HepG2 (cell line): Measurements from ENCODE around the gene GGACT. TPM values are rescaled to one million over a fixed set of nuclear protein-coding genes. Genes with fewer than 3 reads are reported as not detected.
A peak's percentile ranks its signal among the peaks of the same experiment; 100 is the strongest.

Experiments used
- ATAC-seq: fragments of 200-7000 bp; cut with Tn5 transposase; 3 replicates; pipeline ENCODE4 v1.9.1; 2020; ENCODE audit warnings: mild to moderate bottlenecking, moderate library complexity
- BruUV-seq: library from RNA; stranded (reverse); fragments of 400-500 nt; replicated peaks from 2 replicates; lab custom pipeline; 2021; lab: Mats Ljungman, UMichigan
- CTCF ChIA-PET: fragments of 300-600 bp; formaldehyde crosslinking; extraction: SDS; loops from one replicate; lab custom pipeline; 2021; ENCODE audit warnings: low total read pairs, inconsistent platforms, low intra/inter-chr PET ratio; lab: Yijun Ruan, JAX
- POLR2A ChIA-PET: fragments of 350-600 bp; sonication (Branson Sonifier 250); formaldehyde crosslinking; loops from one replicate; lab custom pipeline; 2020; ENCODE audit warnings: antibody characterized with exemption, inconsistent platforms; lab: Yijun Ruan, JAX
- DNase-seq: peaks from one replicate; pipeline ENCODE4 v3.0.0-alpha.2; 2015; ENCODE audit warnings: low spot score
- FAIRE-seq: peaks from 3 replicates; lab custom pipeline; 2011; peaks lifted over from hg19 to GRCh38; lab: Jason Lieb, UNC
- H2AFZ ChIP-seq: one replicate; pipeline ENCODE4 v1.6.1; 2011; ENCODE audit warnings: low read length, inconsistent platforms
- H3K27ac ChIP-seq: fragments of 300-600 bp; 3 replicates; pipeline ENCODE4 v1.8.0; 2011; ENCODE audit warnings: mixed run types, mild to moderate bottlenecking, mixed read lengths, low read length, inconsistent platforms; ENCODE audit not compliant: insufficient read depth; ENCODE audit errors: extremely low read length
- H3K27me3 ChIP-seq, 2 experiments: fragments of 200-600 bp in 1 of 2; 2 replicates in 1 of 2; 3 replicates in 1 of 2; pipeline versions ENCODE4 v1.6.0 to v1.8.0; 2011; ENCODE audit warnings: low read length in 2 of 2, mild to moderate bottlenecking in 2 of 2, moderate library complexity in 2 of 2, inconsistent platforms in 1 of 2; ENCODE audit not compliant: insufficient read depth in 2 of 2, control insufficient read depth in 1 of 2
- H3K36me3 ChIP-seq, 2 experiments: fragments of 200-600 bp in 1 of 2; replicated peaks in 1 of 2; 2 replicates in 1 of 2; 3 replicates in 1 of 2; pipeline versions ENCODE4 v1.5.1 to v1.8.0; 2011; ENCODE audit warnings: low read length in 2 of 2, inconsistent platforms in 1 of 2; ENCODE audit not compliant: insufficient read depth in 2 of 2, control insufficient read depth in 1 of 2
- H3K4me1 ChIP-seq: 2 replicates; pipeline ENCODE4 v1.5.1; 2012; ENCODE audit warnings: low read length, inconsistent platforms; ENCODE audit not compliant: insufficient read depth
- H3K4me2 ChIP-seq: 2 replicates; pipeline ENCODE4 v1.6.0; 2011; ENCODE audit warnings: low read depth, low read length, inconsistent platforms
- H3K4me3 ChIP-seq, 3 experiments: fragments of 200-600 bp in 1 of 3; sonication (generic), shearing (Covaris generic) in 1 of 3; replicated peaks in 1 of 3; 2 replicates each; pipeline ENCODE4 v1.5.1; 2011 to 2016; ENCODE audit warnings: low read length in 3 of 3, inconsistent platforms in 2 of 3, low read depth in 2 of 3, mild to moderate bottlenecking in 2 of 3, control low read depth in 1 of 3, mixed read lengths in 1 of 3; ENCODE audit not compliant: insufficient read depth in 1 of 3
- H3K79me2 ChIP-seq: one replicate; pipeline ENCODE4 v1.6.1; 2011; ENCODE audit warnings: low read length, inconsistent platforms; ENCODE audit not compliant: insufficient read depth
- H3K9ac ChIP-seq: 2 replicates; pipeline ENCODE4 v1.6.0; 2011; ENCODE audit warnings: mild to moderate bottlenecking, low read depth, low read length, inconsistent platforms; ENCODE audit not compliant: insufficient read depth
- H3K9me3 ChIP-seq: 2 replicates; pipeline ENCODE4 v1.5.1; 2012; ENCODE audit warnings: mild to moderate bottlenecking, low read length
- H4K20me1 ChIP-seq: 2 replicates; pipeline ENCODE4 v1.6.0; 2011; ENCODE audit warnings: inconsistent platforms, mild to moderate bottlenecking, low read length, moderate library complexity; ENCODE audit not compliant: insufficient read depth
- ARID3A ChIP-seq: IDR thresholded peaks from 2 replicates; pipeline ENCODE4 v1.6.1; 2012; ENCODE audit warnings: low read depth, low read length, improper control_type of control experiment
- CEBPZ ChIP-seq: IDR thresholded peaks from 2 replicates; pipeline ENCODE4 v1.6.1; 2012; ENCODE audit warnings: low read length, improper control_type of control experiment
- ETV5 ChIP-seq: IDR thresholded peaks from 2 replicates; pipeline ENCODE4 v1.6.1; 2018; ENCODE audit warnings: missing biosample characterization, missing genetic modification reagents, inconsistent platforms, borderline replicate concordance
- IRX3 ChIP-seq: sonication (generic); formaldehyde crosslinking; IDR thresholded peaks from 2 replicates; pipeline ENCODE4 v1.8.1; 2023; ENCODE audit warnings: mild to moderate bottlenecking, low read depth, missing genetic modification reagents, borderline replicate concordance
- MTA3 ChIP-seq: sonication (generic); formaldehyde crosslinking; IDR thresholded peaks from 2 replicates; pipeline ENCODE4 v1.4.0; 2020; ENCODE audit warnings: missing genetic modification reagents
- MTF2 ChIP-seq: sonication (generic); formaldehyde crosslinking; IDR thresholded peaks from 2 replicates; pipeline ENCODE4 v1.5.0; 2020; ENCODE audit warnings: missing genetic modification reagents, borderline replicate concordance
- NR2C2 ChIP-seq: sonication (generic); formaldehyde crosslinking; IDR thresholded peaks from 2 replicates; pipeline ENCODE4 v1.4.0; 2020; ENCODE audit warnings: missing genetic modification reagents, mild to moderate bottlenecking, moderate library complexity, borderline replicate concordance
- RFX3 ChIP-seq: IDR thresholded peaks from 2 replicates; pipeline ENCODE4 v1.6.1; 2016; ENCODE audit warnings: missing biosample characterization, missing genetic modification reagents
- TGIF2 ChIP-seq: IDR thresholded peaks from 2 replicates; pipeline ENCODE4 v1.6.1; 2016; ENCODE audit warnings: control low read depth, missing compliant biosample characterization
- ZMYM2 ChIP-seq: sonication (generic); formaldehyde crosslinking; IDR thresholded peaks from 2 replicates; pipeline ENCODE4 v1.8.0; 2022; ENCODE audit warnings: mild to moderate bottlenecking, missing genetic modification reagents
- ZNF513 ChIP-seq: sonication (generic); formaldehyde crosslinking; conservative IDR thresholded peaks from 2 replicates; pipeline ENCODE4 v1.5.0; 2020; ENCODE audit warnings: missing genetic modification reagents
- ZNF609 ChIP-seq: sonication (generic); formaldehyde crosslinking; IDR thresholded peaks from 2 replicates; pipeline ENCODE4 v1.4.0; 2020; ENCODE audit warnings: mild to moderate bottlenecking, missing genetic modification reagents, borderline replicate concordance
- ZNF768 ChIP-seq: sonication (generic); formaldehyde crosslinking; IDR thresholded peaks from 2 replicates; pipeline ENCODE4 v1.4.0; 2020; ENCODE audit warnings: missing genetic modification reagents
- WGBS: methylation state at CpG from one replicate; pipeline ENCODE4 v1.1.6; 2017; ENCODE audit warnings: low lambda C conversion rate; 5-methylcytosine and 5-hydroxymethylcytosine counted together
- in situ Hi-C: cut with HindIII; loops from 2 replicates; pipeline ENCODE4 v1.10.0; 2017; ENCODE audit warnings: low pct_unique_long_range_greater_than_20kb; ENCODE audit not compliant: extremely low pct_ligation_motif_present
- intact Hi-C: fragments of 100-400 bp; cut with micrococcal nuclease; formaldehyde crosslinking; loops from one replicate; pipeline ENCODE4 v1.10.0; 2022; ENCODE audit not compliant: unreplicated experiment
- polyA plus RNA-seq, 8 experiments: library from polyadenylated mRNA; depleted of rRNA in 3 of 8; stranded (reverse) in 7 of 8; unstranded in 1 of 8; fragments of >200 nt; fragmentation: Illumina TruSeq in 4 of 8; extraction: Trizol in 4 of 8; gene quantifications; 2 replicates each; pipeline versions ENCODE4 v1.2.1 to v1.2.3, GENCODE V29; 2011 to 2016; ENCODE audit warnings: low read depth in 4 of 8, missing spikeins in 1 of 8, mixed read lengths in 1 of 8; ENCODE audit not compliant: insufficient read depth in 1 of 8
- total RNA-seq, 5 experiments: library from RNA; depleted of rRNA; stranded (reverse); fragments of >200 nt; fragmentation: Illumina TruSeq; extraction: Trizol; gene quantifications; 2 replicates each; pipeline ENCODE4 v1.2.3, GENCODE V29; 2016; ENCODE audit warnings: low read depth in 1 of 5

GGACT gene
- total and polyA plus RNA-seq, 2 of the 13 experiments (the other 11 are each of a cell fraction or from before 2014, with no cell fraction given) = 1.7 to 1.9 TPM

GRCh38 chr13:100517135-100517534 lies 71.5 kb downstream of the GGACT start:
- H3K4me3 ChIP-seq = peak overlapping the region in 2 of 3 experiments; percentile 24 to 45; a peak in 3 of 6 replicates
- no peaks in the 10 kb centered on the region for H3K27me3 ChIP-seq
- ChIA-PET POLR2A (interaction anchor here (0.6 to 1.4 kb wide), 5 partner anchors 8 to 428 kb away, joined by 3 to 6 read pairs (median 3); partner anchors contain the start of gene PCCA), CTCF (no interaction called here)
- no peaks in the 10 kb centered on the region for H3K79me2 ChIP-seq
- peak overlapping the region; percentile 40 for H3K9ac ChIP-seq
- in situ Hi-C loops = loop anchor here (10.0 kb wide), 1 partner anchor 602 kb away; no protein-coding TSS in a partner anchor
- peak; percentile 97 for ATAC-seq
- no TSS peak for BruUV-seq
- peak; percentile 92 for FAIRE-seq
- H2AFZ ChIP-seq = no peak overlapping the region
- no peaks in the 10 kb centered on the region for H4K20me1 ChIP-seq
- H3K4me1 ChIP-seq = peaks cover 31% of the 10 kb centered on the region
- peak; percentile 85 for DNase-seq
- intact Hi-C loops = loop anchor here (5.0 to 10.0 kb wide), 2 partner anchors 430 to 532 kb away; partner anchors contain the start of genes PCCA and ZIC2
- H3K9me3 ChIP-seq = no peaks in the 10 kb centered on the region
- H3K4me2 ChIP-seq = peak overlapping the region; percentile 65
- 3% methylated on average over 9 of the region's 9 CpGs for WGBS
- H3K27ac ChIP-seq = peak overlapping the region; percentile 76
- H3K36me3 ChIP-seq = peaks cover 0 to 4% of the 10 kb centered on the region in 2 experiments; a peak in 1 of 5 replicates
- TF ChIP-seq ZMYM2 (CRISPR knock-in tag) (no peak), ETV5 (CRISPR knock-in tag) (peak; percentile 60; the same call in 1 of the 2 replicates), IRX3 (no peak), NR2C2 (CRISPR knock-in tag) (no peak), MTA3 (no peak), CEBPZ (no peak), ZNF609 (CRISPR knock-in tag) (no peak), TGIF2 (no peak), ARID3A (peak; percentile 79), ZNF513 (no peak), MTF2 (CRISPR knock-in tag) (no peak), ZNF768 (CRISPR knock-in tag) (peak; percentile 42; the same call in 1 of the 2 replicates), RFX3 (CRISPR knock-in tag) (no peak)
